Stimulated activated CD4-positive, alpha-beta T cell treated with anti-CD3 and anti-CD28 coated beads, Interleukin-12 subunit alpha, Interleukin-12 subunit beta, amount 100 ng/mL, for 48 hours (primary cell): ENCODE measurements around the gene ACAP3.

Experiments
- DNase-seq, 3 donors: peaks; one replicate each; pipeline ENCODE4 v3.0.0-alpha.2; 2020; ENCODE audit warnings: low read depth in 2 of 3, low spot score in 1 of 3

Gene ACAP3

GRCh38 chr1:1344655-1345361 is 37.1 kb upstream of the ACAP3 start:
- peak in 2 of 3 donors; percentile 37 to 55 for DNase-seq

- no peak for DNase-seq
Measured at GRCh38 chr1:1343811-1344421, 36.2 kb upstream of the ACAP3 start.

- no peak for DNase-seq
Measured at GRCh38 chr1:1342584-1343115, 34.9 kb upstream of the ACAP3 start.

GRCh38 chr1:1342061-1342562 is 34.4 kb upstream of the ACAP3 start:
- no peak for DNase-seq

GRCh38 chr1:1341549-1342021 is 33.9 kb upstream of the ACAP3 start:
- no peak for DNase-seq

GRCh38 chr1:1340791-1341548 is 33.2 kb upstream of the ACAP3 start:
- no peak for DNase-seq

GRCh38 chr1:1340185-1340584 is 32.5 kb upstream of the ACAP3 start:
- DNase-seq = no peak

- no peak for DNase-seq
Measured at GRCh38 chr1:1338278-1338677, 30.5 kb upstream of the ACAP3 start.

- peak; percentile 30 to 44 (median 37) for DNase-seq
Measured at GRCh38 chr1:1337793-1338147, 30.0 kb upstream of the ACAP3 start.

- DNase-seq = no peak
Measured at GRCh38 chr1:1336931-1337792, 29.4 kb upstream of the ACAP3 start.

GRCh38 chr1:1336446-1336845 is 28.7 kb upstream of the ACAP3 start:
- no peak for DNase-seq

- DNase-seq = no peak
Measured at GRCh38 chr1:1335792-1336248, 28.1 kb upstream of the ACAP3 start.

GRCh38 chr1:1335283-1335682 is 27.6 kb upstream of the ACAP3 start:
- no peak for DNase-seq

- DNase-seq = no peak
Measured at GRCh38 chr1:1334835-1335234, 27.1 kb upstream of the ACAP3 start.

GRCh38 chr1:1333551-1334241 is 26.0 kb upstream of the ACAP3 start:
- DNase-seq = no peak

- DNase-seq = no peak
Measured at GRCh38 chr1:1332774-1333480, 25.2 kb upstream of the ACAP3 start.

- DNase-seq = no peak
Measured at GRCh38 chr1:1332031-1332755, 24.5 kb upstream of the ACAP3 start.

GRCh38 chr1:1331068-1331965 is 23.6 kb upstream of the ACAP3 start, which contains the start of gene TAS1R3:
TSS of gene TAS1R3 (plus strand) at chr1:1331280. CDS start at chr1:1331346, 66 bp downstream.
- DNase-seq = no peak
